GM23338 (cell line): ENCODE data around the gene SH2D5.

Source experiments
- CTCF ChIP-seq, 2 experiments: fragments of 200-600 bp in 1 of 2; sonication (generic) in 1 of 2; conservative IDR thresholded peaks; 2 replicates each; pipeline versions ENCODE4 v1.5.1 to v1.6.1; 2016 to 2017; ENCODE audit warnings: antibody characterized with exemption in 2 of 2, low read depth in 2 of 2, mild to moderate bottlenecking in 2 of 2, moderate library complexity in 1 of 2
- ETS1 ChIP-seq: IDR thresholded peaks from 2 replicates; pipeline ENCODE4 v1.6.1; 2016; ENCODE audit warnings: antibody characterized with exemption
- EZH2 ChIP-seq: fragments of 200-600 bp; sonication (generic); IDR thresholded peaks from one replicate; pipeline ENCODE4 v1.8.0; 2017; ENCODE audit warnings: antibody characterized with exemption, mild to moderate bottlenecking, low read depth; ENCODE audit not compliant: unreplicated experiment
- EZH2phosphoT487 ChIP-seq: fragments of 200-600 bp; sonication (generic); IDR thresholded peaks from one replicate; pipeline ENCODE4 v1.8.1; 2018; ENCODE audit warnings: antibody characterized with exemption; ENCODE audit not compliant: unreplicated experiment
- JUNB ChIP-seq: IDR thresholded peaks from one replicate; pipeline ENCODE4 v1.6.1; 2016; ENCODE audit warnings: antibody characterized with exemption; ENCODE audit not compliant: unreplicated experiment
- POLR2AphosphoS5 ChIP-seq: IDR thresholded peaks from 2 replicates; pipeline ENCODE4 v1.6.1; 2016; ENCODE audit warnings: antibody characterized with exemption, low read depth
- ZNF114 ChIP-seq: fragments of 250-450 bp; sonication (Bioruptor Pico); IDR thresholded peaks from 2 replicates; pipeline ENCODE4 v1.5.0; 2020; ENCODE audit warnings: mild to moderate bottlenecking, moderate library complexity
- ZNF462 ChIP-seq: fragments of 250-450 bp; sonication (Bioruptor Pico); IDR thresholded peaks from 2 replicates; pipeline ENCODE4 v1.5.0; 2020; ENCODE audit warnings: mild to moderate bottlenecking, moderate library complexity

GRCh38 chr1:20678599-20678998 lies 53.9 kb downstream of the SH2D5 start:
- TF ChIP-seq CTCF (conservative IDR thresholded peaks at IDR 0.05; ENCODE audit: low read depth in 2 of 2) (no peak), ZNF462 (CRISPR knock-in tag) (no peak), POLR2AphosphoS5 (no peak), EZH2 (no peak), ZNF114 (CRISPR knock-in tag) (no peak), JUNB (no peak), EZH2phosphoT487 (no peak), ETS1 (no peak)
